Measurements from ENCODE around the gene PTGER3.

DNA sequence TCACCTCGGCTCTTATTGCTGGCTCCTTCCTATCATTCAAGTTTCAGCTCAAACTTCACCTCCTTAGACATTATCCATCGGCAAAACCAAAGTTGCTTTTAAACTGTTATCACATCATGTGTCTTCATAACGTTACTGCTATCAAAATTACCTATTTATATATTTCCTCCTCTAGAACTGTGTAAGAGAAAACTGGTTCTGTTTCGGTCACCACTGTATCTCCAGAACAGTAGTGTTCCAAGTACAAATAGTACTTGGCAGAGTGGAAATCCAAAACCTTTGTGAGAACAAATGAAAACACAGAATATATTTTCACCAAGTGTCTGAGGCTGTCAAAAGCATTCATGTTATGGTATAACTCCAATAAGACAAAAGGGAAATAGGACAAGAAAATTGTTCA, 24.1 kb upstream of the PTGER3 start:
- TF ChIP-seq, protein P1, sequence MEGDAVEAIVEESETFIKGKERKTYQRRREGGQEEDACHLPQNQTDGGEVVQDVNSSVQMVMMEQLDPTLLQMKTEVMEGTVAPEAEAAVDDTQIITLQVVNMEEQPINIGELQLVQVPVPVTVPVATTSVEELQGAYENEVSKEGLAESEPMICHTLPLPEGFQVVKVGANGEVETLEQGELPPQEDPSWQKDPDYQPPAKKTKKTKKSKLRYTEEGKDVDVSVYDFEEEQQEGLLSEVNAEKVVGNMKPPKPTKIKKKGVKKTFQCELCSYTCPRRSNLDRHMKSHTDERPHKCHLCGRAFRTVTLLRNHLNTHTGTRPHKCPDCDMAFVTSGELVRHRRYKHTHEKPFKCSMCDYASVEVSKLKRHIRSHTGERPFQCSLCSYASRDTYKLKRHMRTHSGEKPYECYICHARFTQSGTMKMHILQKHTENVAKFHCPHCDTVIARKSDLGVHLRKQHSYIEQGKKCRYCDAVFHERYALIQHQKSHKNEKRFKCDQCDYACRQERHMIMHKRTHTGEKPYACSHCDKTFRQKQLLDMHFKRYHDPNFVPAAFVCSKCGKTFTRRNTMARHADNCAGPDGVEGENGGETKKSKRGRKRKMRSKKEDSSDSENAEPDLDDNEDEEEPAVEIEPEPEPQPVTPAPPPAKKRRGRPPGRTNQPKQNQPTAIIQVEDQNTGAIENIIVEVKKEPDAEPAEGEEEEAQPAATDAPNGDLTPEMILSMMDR (IDR thresholded peaks at IDR 0.05) = no peak
- TF ChIP-seq POLR2A (IDR thresholded peaks at IDR 0.05) = no peak
